PFSK-1 (cell line): ENCODE data around the gene IRF4.

Experiments
- FOXP2 ChIP-seq: optimal IDR thresholded peaks from 2 replicates; pipeline ENCODE3; 2011; ENCODE audit warnings: borderline replicate concordance, control low read depth, inconsistent platforms; ENCODE audit not compliant: insufficient read depth; ENCODE audit errors: extremely low read length, extremely low read depth
- POLR2AphosphoS5 ChIP-seq: IDR thresholded peaks from 2 replicates; pipeline ENCODE4 v1.6.1; 2012; ENCODE audit warnings: low read depth, mild to moderate bottlenecking, control low read depth, low read length, moderate library complexity
- SIN3A ChIP-seq: IDR thresholded peaks from 2 replicates; pipeline ENCODE4 v1.6.1; 2012; ENCODE audit warnings: mild to moderate bottlenecking, low read length, moderate library complexity, borderline replicate concordance; ENCODE audit not compliant: insufficient read depth
- TAF1 ChIP-seq: IDR thresholded peaks from 2 replicates; pipeline ENCODE4 v1.6.1; 2012; ENCODE audit warnings: low read length, control low read depth, borderline replicate concordance; ENCODE audit not compliant: insufficient read depth
- TF ChIP-seq, protein P1 (sequence below), 2 experiments: IDR thresholded peaks; 2 replicates each; pipeline versions ENCODE4 v1.6.1 to v1.8.0; 2011 to 2012; ENCODE audit warnings: low read depth in 2 of 2, low read length in 2 of 2, control low read depth in 1 of 2, inconsistent platforms in 1 of 2, mild to moderate bottlenecking in 1 of 2, moderate library complexity in 1 of 2; ENCODE audit not compliant: insufficient read depth in 1 of 2

IRF4 gene

GRCh38 chr6:350371-350770 is 41.2 kb upstream of the IRF4 start:
- no peak for TF ChIP-seq FOXP2
- no peak for TF ChIP-seq POLR2AphosphoS5
- no peak for TF ChIP-seq TAF1

DNA sequence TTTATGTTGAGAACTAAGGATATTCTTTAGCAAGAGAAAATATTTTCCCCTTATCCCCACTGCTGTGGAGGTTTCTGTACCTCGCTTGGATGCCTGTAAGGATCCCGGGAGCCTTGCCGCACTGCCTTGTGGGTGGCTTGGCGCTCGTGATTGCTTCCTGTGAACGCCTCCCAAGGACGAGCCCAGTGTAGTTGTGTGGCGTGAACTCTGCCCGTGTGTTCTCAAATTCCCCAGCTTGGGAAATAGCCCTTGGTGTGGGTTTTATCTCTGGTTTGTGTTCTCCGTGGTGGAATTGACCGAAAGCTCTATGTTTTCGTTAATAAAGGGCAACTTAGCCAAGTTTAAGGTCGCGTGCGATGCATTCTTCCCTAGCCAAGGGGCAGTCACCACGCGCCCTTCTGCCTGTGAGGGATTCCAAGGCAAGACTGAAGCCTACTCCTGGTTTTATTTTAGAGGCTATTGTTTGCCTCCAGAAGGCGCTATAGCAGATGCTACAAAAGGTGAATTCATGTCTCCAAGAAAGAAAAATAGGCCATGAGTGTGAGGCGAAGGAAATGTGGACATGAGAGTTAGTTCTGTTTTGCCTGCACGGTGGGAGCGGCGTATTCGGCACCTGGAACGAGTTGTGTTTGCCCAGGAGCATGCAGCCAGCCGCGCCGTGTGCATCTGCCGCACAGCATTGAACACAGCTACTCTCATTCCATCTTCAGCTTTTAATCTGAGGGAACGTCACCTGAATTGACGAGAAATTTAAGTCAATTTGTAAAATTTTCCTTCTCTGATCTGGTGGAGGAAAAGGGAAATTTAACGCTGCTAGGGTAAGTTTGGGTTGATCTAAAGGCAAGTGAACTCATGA is 40.3 kb upstream of the IRF4 start:
- TF ChIP-seq POLR2AphosphoS5: no peak
- TF ChIP-seq SIN3A: no peak
- no peak for TF ChIP-seq TAF1
- no peak for TF ChIP-seq FOXP2
- TF ChIP-seq, protein P1, sequence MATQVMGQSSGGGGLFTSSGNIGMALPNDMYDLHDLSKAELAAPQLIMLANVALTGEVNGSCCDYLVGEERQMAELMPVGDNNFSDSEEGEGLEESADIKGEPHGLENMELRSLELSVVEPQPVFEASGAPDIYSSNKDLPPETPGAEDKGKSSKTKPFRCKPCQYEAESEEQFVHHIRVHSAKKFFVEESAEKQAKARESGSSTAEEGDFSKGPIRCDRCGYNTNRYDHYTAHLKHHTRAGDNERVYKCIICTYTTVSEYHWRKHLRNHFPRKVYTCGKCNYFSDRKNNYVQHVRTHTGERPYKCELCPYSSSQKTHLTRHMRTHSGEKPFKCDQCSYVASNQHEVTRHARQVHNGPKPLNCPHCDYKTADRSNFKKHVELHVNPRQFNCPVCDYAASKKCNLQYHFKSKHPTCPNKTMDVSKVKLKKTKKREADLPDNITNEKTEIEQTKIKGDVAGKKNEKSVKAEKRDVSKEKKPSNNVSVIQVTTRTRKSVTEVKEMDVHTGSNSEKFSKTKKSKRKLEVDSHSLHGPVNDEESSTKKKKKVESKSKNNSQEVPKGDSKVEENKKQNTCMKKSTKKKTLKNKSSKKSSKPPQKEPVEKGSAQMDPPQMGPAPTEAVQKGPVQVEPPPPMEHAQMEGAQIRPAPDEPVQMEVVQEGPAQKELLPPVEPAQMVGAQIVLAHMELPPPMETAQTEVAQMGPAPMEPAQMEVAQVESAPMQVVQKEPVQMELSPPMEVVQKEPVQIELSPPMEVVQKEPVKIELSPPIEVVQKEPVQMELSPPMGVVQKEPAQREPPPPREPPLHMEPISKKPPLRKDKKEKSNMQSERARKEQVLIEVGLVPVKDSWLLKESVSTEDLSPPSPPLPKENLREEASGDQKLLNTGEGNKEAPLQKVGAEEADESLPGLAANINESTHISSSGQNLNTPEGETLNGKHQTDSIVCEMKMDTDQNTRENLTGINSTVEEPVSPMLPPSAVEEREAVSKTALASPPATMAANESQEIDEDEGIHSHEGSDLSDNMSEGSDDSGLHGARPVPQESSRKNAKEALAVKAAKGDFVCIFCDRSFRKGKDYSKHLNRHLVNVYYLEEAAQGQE (IDR thresholded peaks at IDR 0.05; ENCODE audit: insufficient read depth in 1 of 2, low read depth in 2 of 2, low read length in 2 of 2): no peak

GRCh38 chr6:351867-352289 is 39.7 kb upstream of the IRF4 start:
- TF ChIP-seq SIN3A: no peak

DNA sequence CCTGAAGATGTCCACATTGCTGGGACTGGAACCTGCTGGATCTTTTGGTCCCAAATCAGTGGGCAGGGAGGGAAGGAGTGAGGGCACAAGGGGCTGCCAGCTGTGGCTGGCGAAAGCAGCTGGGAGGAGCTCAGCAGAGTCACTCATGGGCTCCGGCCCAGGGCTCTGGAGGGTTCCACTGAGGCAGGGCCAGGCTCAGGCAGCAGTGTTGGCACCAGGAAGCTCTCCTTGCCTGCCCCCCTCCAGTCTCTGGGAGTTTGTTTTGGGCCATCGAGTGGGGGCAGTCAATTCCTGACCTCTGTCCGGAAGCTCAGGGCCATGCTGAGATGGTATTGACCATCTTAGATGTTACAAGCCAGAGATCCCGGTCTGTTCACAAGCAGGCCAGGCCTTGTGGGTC is 39.1 kb upstream of the IRF4 start:
- TF ChIP-seq TAF1 (no peak), SIN3A (no peak), POLR2AphosphoS5 (no peak), FOXP2 (no peak)
- TF ChIP-seq, protein P1 (IDR thresholded peaks at IDR 0.05; ENCODE audit: insufficient read depth in 1 of 2, low read depth in 2 of 2, low read length in 2 of 2): no peak

DNA sequence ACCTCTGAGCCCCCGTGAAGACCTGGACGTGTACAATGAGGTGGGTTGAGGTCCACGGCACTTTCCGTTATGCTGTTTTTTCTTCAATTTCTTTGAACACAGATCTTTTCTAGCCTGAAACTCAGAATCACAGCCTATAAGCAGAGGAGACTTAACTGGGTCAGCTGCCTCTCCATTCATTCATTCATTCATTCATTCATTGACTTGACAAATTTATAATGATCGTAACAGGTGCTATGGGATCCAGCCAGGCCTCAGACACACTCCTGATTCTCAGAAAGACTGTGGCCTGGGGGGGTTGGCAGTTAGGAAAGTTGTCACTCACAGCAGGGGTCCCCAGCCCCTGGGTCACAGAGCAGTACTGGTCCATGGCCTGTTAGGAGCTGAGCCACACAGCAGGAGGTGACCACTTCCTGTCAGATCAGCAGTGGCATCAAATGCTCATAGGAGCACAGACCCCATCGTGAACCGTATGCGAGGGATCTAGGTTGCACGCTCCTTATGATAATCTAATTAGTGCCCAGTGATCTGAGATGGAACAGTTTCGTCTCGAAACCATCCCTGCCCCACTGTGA is 38.6 kb upstream of the IRF4 start:
- TF ChIP-seq TAF1 (no peak), FOXP2 (no peak), SIN3A (no peak), POLR2AphosphoS5 (no peak)
- TF ChIP-seq, protein P1 (IDR thresholded peaks at IDR 0.05; ENCODE audit: insufficient read depth in 1 of 2, low read depth in 2 of 2, low read length in 2 of 2): no peak
